Cardiac fibroblast (primary cell): ENCODE results near the gene CLCA2.

Source experiments
- DNase-seq, 2 donors: peaks; one replicate each; pipeline versions ENCODE4 v3.0.0 to v3.0.0-alpha.2; 2010; ENCODE audit warnings: low read depth in 2 of 2
- H3K4me3 ChIP-seq, 2 donors: replicated peaks in 1 of 2; 1 replicate in 1 of 2; 2 replicates in 1 of 2; pipeline ENCODE4 v1.5.1; 2011; ENCODE audit warnings: low read depth in 2 of 2, low read length in 2 of 2, mild to moderate bottlenecking in 2 of 2, moderate library complexity in 1 of 2
- TF ChIP-seq, protein P1 (sequence below): IDR thresholded peaks from one replicate; pipeline ENCODE4 v1.5.1; 2011; ENCODE audit warnings: low read depth, mild to moderate bottlenecking, low read length, inconsistent platforms

Gene CLCA2

DNA sequence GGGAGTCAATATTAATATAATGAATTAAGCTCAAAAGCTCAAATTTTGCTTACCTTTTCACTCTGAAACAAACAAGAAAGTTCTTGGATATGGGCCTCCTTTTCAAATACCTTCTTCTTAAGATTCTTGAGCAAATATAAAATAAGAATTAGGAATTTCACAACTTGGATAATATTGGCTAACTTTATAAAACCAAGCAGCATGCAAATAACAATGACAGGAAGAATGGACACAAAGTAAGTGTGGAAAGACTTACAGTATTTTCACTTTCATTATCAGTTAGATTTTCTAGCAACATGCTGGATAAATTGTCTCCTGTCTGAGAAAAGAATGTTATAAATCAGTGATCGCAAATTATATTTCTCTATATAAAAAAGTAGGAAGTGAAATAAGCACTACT is 41.1 kb upstream of the CLCA2 start:
- peak; percentile 51 to 59 for DNase-seq
- H3K4me3 ChIP-seq, result no peak overlapping the region
- TF ChIP-seq, protein P1, sequence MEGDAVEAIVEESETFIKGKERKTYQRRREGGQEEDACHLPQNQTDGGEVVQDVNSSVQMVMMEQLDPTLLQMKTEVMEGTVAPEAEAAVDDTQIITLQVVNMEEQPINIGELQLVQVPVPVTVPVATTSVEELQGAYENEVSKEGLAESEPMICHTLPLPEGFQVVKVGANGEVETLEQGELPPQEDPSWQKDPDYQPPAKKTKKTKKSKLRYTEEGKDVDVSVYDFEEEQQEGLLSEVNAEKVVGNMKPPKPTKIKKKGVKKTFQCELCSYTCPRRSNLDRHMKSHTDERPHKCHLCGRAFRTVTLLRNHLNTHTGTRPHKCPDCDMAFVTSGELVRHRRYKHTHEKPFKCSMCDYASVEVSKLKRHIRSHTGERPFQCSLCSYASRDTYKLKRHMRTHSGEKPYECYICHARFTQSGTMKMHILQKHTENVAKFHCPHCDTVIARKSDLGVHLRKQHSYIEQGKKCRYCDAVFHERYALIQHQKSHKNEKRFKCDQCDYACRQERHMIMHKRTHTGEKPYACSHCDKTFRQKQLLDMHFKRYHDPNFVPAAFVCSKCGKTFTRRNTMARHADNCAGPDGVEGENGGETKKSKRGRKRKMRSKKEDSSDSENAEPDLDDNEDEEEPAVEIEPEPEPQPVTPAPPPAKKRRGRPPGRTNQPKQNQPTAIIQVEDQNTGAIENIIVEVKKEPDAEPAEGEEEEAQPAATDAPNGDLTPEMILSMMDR, result no peak

DNA sequence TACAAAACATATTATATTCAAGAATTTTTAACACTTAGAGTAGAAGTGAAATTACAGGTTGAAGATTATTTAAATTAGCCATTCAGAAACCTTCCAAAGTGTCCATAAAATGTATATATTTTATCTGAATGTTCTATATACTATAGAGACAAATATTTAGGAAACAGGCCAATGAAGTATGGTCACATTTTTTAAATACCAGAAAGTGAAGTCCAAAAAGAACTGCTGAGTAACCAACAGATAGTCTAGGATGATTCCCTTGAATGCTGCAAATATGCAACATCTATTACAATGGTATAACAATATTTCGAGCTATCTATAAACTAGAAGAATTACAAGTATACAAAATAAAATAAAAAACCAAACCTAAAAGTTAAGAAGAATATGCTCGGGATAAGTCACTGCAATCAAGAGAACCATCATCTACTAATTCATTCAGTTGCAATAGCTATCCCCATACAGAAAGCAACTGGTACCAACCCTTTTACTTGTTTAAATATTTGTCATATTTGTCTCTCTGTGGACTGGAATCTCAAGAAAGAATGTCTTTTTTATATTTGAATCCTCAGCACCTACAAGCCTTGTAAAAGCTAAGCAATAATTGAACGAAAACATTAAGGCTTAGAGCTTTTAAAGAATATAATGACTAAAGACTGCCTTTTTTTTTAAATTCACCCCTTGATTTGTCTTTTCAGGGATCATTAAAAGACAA is 35.9 kb upstream of the CLCA2 start:
- TF ChIP-seq, protein P1, result no peak
- no peak overlapping the region for H3K4me3 ChIP-seq
- peak; percentile 8 to 22 for DNase-seq

DNA sequence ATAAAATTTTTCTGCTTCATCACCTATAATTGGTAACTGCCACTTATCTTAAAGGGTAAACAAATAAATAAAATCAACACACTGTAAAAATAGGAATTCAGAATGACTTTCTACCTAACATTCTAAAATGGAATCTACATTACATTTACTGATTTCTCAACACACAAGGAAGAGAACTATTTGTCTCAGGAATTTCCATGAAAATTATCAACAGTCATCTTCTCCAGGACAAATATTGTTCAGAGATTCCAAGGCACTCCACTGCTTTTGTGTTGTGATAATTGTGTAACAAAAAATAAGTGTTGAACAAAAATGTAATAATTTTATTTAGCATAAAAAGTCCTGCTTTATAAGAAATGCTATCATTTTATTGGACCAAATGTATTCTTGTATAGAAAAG is 35.2 kb upstream of the CLCA2 start:
- peak; percentile 15 to 27 for DNase-seq
- TF ChIP-seq, protein P1, result no peak
- no peak overlapping the region for H3K4me3 ChIP-seq

DNA sequence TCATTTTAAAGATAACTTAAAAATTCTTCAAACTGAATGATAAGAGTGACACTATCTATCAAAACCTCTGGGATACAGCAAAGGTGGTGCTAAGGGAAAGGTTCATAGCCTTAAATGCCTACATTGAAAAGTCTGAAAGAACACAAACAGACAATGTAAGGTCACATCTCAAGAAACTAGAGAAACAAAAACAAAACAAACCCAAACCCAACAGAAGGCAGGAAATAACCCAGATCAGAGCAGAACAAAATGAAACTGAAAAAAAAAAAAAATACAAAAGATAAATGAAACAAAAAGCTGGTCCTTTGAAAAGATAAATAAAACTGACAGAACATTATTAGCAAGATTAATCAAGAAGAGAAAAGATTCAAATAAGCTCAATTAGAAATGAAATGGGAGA is 34.7 kb upstream of the CLCA2 start:
- TF ChIP-seq, protein P1, result no peak
- DNase-seq, result peak in 1 of 2 donors; percentile 11
- no peak overlapping the region for H3K4me3 ChIP-seq

DNA sequence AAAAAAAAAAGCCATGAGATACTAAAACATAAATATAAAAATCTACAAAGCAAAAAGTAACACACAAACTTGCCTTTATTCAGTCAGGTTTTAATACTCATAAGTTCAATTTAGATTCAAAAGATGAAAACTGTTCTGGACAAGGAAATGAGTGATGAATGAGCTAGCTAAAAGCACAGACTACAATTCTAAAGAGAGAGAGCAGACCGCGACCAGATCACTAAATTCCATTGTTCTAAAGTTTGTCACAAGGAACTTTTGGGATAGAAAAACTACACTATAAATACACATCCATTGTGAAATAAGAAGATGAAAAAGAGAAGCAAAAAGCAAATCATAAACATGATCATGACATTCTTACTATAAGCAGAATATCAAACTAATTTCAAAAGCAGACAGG is 29.6 kb upstream of the CLCA2 start:
- TF ChIP-seq, protein P1, result no peak
- peak overlapping the region in 1 of 2 donors; percentile 76 for H3K4me3 ChIP-seq
- peak; percentile 46 to 80 for DNase-seq

DNA sequence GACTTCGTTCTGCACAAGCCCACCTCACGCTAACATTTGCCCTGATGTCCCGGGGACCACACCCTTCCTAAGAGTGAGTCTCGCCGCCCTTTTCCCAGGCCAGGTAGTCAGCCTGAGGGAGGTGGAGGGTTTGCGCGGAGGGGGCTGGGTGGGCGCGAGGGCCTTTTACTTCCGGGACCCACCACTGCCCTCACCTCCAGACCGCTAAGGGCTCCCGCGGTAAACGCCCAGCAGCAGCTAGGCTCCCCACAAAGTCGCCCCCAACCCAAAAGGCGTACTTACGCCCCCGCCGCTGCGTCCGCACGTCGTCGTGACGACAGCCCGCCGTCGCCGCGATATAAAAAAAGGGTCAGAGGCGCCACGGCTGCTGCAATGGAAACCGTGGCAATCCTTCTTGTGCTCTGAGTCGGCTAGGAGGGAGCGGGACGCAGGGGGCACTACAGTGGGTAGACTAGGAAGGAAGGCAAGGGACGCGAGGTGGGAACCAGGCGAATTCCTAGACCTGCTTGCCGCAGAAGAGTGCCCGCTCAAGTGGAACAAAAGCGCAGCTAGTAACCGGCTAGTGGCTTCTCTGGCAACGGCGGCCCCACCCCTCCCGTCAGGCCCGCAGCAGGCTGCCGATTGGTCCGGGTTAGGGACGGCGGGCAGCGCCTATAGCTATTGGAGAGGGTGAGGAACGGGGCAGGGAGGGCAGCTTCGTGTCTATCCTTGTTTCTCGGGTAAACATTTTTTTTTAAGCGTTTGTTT is 28.0 kb upstream of the CLCA2 start, which contains the start of gene ODF2L:
ODF2L (minus strand) TSS at position 573 of the 747 bp plus-strand sequence. CDS start 9,296 bp downstream, outside the sequence.
- TF ChIP-seq, protein P1, result no peak
- DNase-seq, result peak; percentile 86 to 91
- H3K4me3 ChIP-seq, result peak within 1 kb of the TSS; percentile 76 to 96
